Transverse colon (tissue), 4 donors: ENCODE data around the gene EXOC5. TPM values are rescaled to one million over a fixed set of nuclear protein-coding genes. Genes with fewer than 3 reads are reported as not detected.

Experiments
- DNase-seq: peaks from one replicate; pipeline ENCODE4 v3.0.0-alpha.2; 2019
- H3K27ac ChIP-seq, 4 donors: fragments of 200-600 bp; sonication (generic); 2 replicates each; pipeline ENCODE4 v1.5.1; 2016 to 2018; ENCODE audit warnings: inconsistent platforms in 4 of 4
- H3K27me3 ChIP-seq: fragments of 200-600 bp; sonication (generic); 2 replicates; pipeline ENCODE4 v1.5.1; 2017; ENCODE audit warnings: inconsistent platforms
- H3K36me3 ChIP-seq, 4 donors: fragments of 200-600 bp; sonication (generic); 2 replicates each; pipeline ENCODE4 v1.5.1; 2017 to 2019; ENCODE audit warnings: inconsistent platforms in 4 of 4
- H3K4me1 ChIP-seq, 4 donors: fragments of 200-600 bp; sonication (generic); 2 replicates each; pipeline ENCODE4 v1.5.1; 2017 to 2020; ENCODE audit warnings: inconsistent platforms in 4 of 4
- H3K4me3 ChIP-seq, 4 donors: fragments of 200-600 bp; sonication (generic); 1 replicate in 1 of 4; 2 replicates in 3 of 4; pipeline versions ENCODE4 v1.5.1 to v1.6.1; 2017 to 2019; ENCODE audit warnings: inconsistent platforms in 4 of 4
- H3K9me3 ChIP-seq, 2 donors: fragments of 200-600 bp; sonication (generic); 2 replicates each; pipeline ENCODE4 v1.5.1; 2017 to 2019; ENCODE audit warnings: inconsistent platforms in 2 of 2
- EP300 ChIP-seq: sonication (generic); formaldehyde crosslinking; IDR thresholded peaks from one replicate; pipeline ENCODE4 v1.6.1; 2017; ENCODE audit warnings: antibody characterized with exemption, low read depth
- POLR2A ChIP-seq: fragments of 450-650 bp; IDR thresholded peaks from one replicate; pipeline ENCODE4 v1.6.1; 2016; ENCODE audit warnings: antibody characterized with exemption, mild to moderate bottlenecking, moderate library complexity
- POLR2AphosphoS5 ChIP-seq, 3 donors: sonication (generic); formaldehyde crosslinking; IDR thresholded peaks; one replicate each; pipeline ENCODE4 v1.6.1; 2016; ENCODE audit warnings: antibody characterized with exemption in 3 of 3
- WGBS, 2 donors: methylation state at CpG; one replicate each; pipeline ENCODE4 v1.1.5; 2018; ENCODE audit warnings: low coverage in 1 of 2; 5-methylcytosine and 5-hydroxymethylcytosine counted together
- in situ Hi-C, 4 donors: fragments of 200-750 bp; cut with MboI; loops; one replicate each; pipeline versions ENCODE4 v1.15.0 to v1.15.1; 2017; ENCODE audit warnings: low sequenced_read_pairs in 3 of 4, low pct_ligation_motif_present in 1 of 4, low pct_unique_long_range_greater_than_20kb in 1 of 4
- intact Hi-C: fragments of 100-400 bp; cut with DNase I; formaldehyde crosslinking; loops from one replicate; pipeline ENCODE4 v1.15.1; 2023; ENCODE audit warnings: low total_unique reads
- total RNA-seq, 4 donors: library from RNA; depleted of rRNA; stranded (reverse); fragments of >200 nt; gene quantifications; one replicate each; pipeline ENCODE4 v1.1.0, GENCODE V29; 2016
- TF ChIP-seq, protein P1 (sequence below), 5 experiments: fragments of 200-600 bp in 3 of 5; fragments of 450-650 bp in 2 of 5; sonication (generic) in 3 of 5; IDR thresholded peaks; 1 replicate in 2 of 5; 2 replicates in 3 of 5; pipeline ENCODE4 v1.5.1; 2016 to 2017; ENCODE audit warnings: antibody characterized with exemption in 5 of 5, inconsistent platforms in 3 of 5, mild to moderate bottlenecking in 2 of 5, moderate library complexity in 1 of 5

EXOC5 gene
- total RNA-seq, 4 donors from 2014 or later, result 22.8 to 51.3 (median 29.2) TPM

DNA sequence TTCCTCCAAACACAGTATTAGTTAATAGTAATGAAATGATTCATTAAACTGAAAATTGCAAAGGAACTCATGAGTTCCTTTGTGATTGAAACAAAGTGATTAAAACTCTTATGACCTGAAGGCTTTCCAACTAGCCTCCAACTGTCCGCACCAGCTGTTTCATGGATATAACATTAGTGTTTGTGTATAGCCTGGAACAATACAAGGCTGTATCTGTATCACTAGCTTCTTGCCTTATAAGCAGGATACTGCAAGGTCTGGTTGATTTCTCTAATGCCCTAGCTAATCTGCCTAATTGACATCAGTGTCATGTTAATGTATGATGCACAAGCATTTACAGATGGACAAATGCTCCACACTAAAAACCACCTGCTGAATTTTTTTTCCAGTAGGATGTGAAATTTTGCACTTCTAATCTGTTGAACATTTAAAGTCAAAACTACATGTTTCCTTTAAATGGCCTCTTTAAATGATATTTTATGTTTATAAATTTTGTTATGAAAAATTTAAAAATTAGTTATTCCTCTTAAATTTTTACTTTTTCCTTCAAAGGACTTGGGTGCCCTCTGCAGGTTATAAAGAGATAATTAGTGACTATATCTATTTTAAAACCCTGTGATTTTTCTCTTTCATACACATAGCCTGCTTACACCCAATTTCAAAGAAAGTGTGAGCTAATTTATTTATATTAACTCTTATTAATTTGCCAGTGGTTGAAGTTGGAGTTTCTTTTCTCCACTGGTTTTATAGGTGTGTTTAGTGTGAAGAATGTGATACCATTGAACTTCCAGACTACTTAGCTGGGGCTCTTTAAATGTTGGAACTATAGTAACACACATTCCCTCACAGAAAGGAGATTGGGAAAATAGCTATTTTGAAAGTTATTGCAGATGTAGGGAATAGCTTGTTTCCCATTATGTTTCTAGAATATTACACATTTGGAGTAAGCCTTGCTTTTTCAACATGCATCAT is 25.4 kb upstream of the EXOC5 start:
- intact Hi-C loops (no loop called here), in situ Hi-C loops (no loop called here)
- Histone ChIP-seq H3K9me3 (no peaks in the 10 kb centered on the region), H3K4me3 (no peak overlapping the region), H3K27me3 (no peaks in the 10 kb centered on the region), H3K36me3 (peaks cover 0 to 4% (median under 1%) of the 10 kb centered on the region in 4 donors), H3K27ac (no peak overlapping the region), H3K4me1 (peaks cover 0 to 7% (median 0%) of the 10 kb centered on the region in 4 donors)
- no peak for DNase-seq
- TF ChIP-seq, protein P1, sequence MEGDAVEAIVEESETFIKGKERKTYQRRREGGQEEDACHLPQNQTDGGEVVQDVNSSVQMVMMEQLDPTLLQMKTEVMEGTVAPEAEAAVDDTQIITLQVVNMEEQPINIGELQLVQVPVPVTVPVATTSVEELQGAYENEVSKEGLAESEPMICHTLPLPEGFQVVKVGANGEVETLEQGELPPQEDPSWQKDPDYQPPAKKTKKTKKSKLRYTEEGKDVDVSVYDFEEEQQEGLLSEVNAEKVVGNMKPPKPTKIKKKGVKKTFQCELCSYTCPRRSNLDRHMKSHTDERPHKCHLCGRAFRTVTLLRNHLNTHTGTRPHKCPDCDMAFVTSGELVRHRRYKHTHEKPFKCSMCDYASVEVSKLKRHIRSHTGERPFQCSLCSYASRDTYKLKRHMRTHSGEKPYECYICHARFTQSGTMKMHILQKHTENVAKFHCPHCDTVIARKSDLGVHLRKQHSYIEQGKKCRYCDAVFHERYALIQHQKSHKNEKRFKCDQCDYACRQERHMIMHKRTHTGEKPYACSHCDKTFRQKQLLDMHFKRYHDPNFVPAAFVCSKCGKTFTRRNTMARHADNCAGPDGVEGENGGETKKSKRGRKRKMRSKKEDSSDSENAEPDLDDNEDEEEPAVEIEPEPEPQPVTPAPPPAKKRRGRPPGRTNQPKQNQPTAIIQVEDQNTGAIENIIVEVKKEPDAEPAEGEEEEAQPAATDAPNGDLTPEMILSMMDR (IDR thresholded peaks at IDR 0.05), result peak in 1 of 5 experiments; percentile 14
- TF ChIP-seq EP300, result no peak
- WGBS, 2 donors, result 83 to 96% methylated on average over 1 of the region's 1 CpG

DNA sequence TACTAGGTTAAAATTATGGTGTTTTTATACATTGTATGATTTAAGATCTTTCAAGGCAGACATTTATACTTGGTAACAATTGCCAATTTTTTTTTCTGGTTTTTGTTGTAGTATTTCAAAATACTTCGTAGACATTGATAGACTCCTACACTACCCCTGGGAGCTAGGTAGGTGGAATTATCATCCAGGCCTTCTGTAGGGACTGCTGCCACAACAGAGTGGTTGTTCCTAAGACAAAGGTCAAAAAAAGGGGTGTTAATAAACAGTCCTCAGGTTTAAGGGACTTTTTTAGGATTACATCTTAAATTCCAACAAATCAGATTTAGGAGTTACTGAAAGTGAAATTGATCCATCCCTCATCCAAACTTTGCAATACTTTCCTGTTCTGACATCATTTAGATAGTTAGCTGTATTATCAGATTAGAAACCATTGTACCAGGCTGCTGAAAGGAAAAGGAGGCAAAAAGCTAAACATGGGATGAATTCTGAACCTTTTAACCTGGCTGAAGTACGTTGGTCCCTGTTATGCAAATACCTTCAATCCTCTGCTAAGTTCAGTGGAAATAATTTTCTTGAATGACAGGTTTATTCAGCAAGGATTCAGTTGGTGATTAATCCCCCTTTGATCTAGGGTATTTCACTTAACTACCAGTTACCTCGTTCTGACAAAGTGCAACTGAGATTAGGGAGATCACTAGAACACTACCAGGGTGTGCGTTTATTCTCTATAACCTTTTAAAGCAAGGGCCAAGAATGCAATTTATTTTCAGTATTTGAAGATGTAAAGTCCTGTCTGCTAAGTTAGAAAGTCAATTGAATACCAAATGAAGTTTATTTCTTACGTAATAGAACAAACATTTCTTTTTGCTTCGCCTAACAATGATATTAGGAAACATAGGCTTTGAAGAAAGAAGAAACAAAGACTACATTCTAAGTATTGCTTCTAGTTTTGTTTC is 23.3 kb upstream of the EXOC5 start:
- Histone ChIP-seq H3K4me3 (no peak overlapping the region), H3K9me3 (no peaks in the 10 kb centered on the region), H3K4me1 (peaks cover 0 to 7% (median 0%) of the 10 kb centered on the region in 4 donors), H3K27ac (no peak overlapping the region), H3K36me3 (peaks cover 0 to 24% (median 8%) of the 10 kb centered on the region in 4 donors), H3K27me3 (no peaks in the 10 kb centered on the region)
- no peak for DNase-seq
- TF ChIP-seq, protein P1 (IDR thresholded peaks at IDR 0.05), result no peak
- no peak for TF ChIP-seq POLR2A
- WGBS, 2 donors, result 62 to 74% methylated on average over 6 of the region's 6 CpGs
- intact Hi-C loops, result no loop called here
- in situ Hi-C loops, result no loop called here

DNA sequence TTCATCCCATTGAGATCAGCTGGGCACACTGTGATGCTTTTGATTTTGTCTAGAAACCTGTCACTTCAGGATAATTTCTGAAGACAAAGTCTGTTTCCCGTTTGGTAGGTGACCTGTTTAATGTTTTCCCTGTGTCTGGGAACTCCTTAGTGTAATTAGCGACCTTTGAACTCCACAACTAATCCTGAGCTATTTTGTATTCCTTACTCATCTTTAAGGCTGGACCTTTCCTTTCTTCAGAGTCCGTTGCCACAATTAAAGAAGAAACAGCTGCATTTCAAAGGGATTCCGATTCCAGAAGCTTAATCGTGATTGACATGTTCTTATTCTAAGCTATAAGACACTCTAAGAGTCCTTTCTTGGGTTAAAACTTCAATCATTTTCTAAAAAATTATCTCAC is 22.0 kb upstream of the EXOC5 start:
- Histone ChIP-seq H3K4me1 (peaks cover 0 to 7% (median 0%) of the 10 kb centered on the region in 4 donors), H3K4me3 (no peak overlapping the region), H3K27me3 (no peaks in the 10 kb centered on the region), H3K9me3 (no peaks in the 10 kb centered on the region), H3K27ac (no peak overlapping the region), H3K36me3 (peaks cover 0 to 31% (median 14%) of the 10 kb centered on the region in 4 donors)
- intact Hi-C loops, result no loop called here
- DNase-seq, result no peak
- WGBS, 2 donors, result 44 to 55% methylated on average over 5 of the region's 5 CpGs
- TF ChIP-seq, protein P1 (IDR thresholded peaks at IDR 0.05), result no peak
- TF ChIP-seq EP300 (no peak), POLR2A (no peak), POLR2AphosphoS5 (IDR thresholded peaks at IDR 0.05) (no peak)
- in situ Hi-C loops, result no loop called here

DNA sequence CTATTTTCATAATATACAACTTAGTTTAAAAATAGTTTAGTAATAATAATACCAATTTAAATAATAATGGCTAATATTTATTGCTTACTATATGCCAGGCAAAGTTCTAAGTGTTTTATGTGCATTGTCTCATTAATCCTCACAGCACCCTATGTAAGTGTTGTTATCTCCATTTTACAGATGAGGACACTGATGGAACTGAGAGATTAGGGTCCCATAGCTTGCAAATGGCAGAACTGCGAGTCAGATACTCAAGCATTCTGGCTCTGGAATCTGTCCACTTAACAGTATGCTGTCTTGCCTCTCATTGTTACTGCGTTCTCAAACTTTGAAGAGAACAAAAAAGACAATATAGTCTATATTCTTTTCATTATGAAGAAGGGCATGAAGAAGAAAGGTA is 19.0 kb upstream of the EXOC5 start:
- H3K27ac ChIP-seq, result no peak overlapping the region
- in situ Hi-C loops, result no loop called here
- peaks cover 0 to 52% (median 22%) of the 10 kb centered on the region in 4 donors for H3K36me3 ChIP-seq
- H3K4me1 ChIP-seq, result peaks cover 0 to 7% (median 0%) of the 10 kb centered on the region in 4 donors
- no peak overlapping the region for H3K4me3 ChIP-seq
- no peak for TF ChIP-seq POLR2A
- TF ChIP-seq EP300, result no peak
- TF ChIP-seq POLR2AphosphoS5 (IDR thresholded peaks at IDR 0.05), result no peak
- TF ChIP-seq, protein P1 (IDR thresholded peaks at IDR 0.05), result no peak
- no peaks in the 10 kb centered on the region for H3K9me3 ChIP-seq
- DNase-seq, result no peak
- 92% methylated on average over 2 of the region's 2 CpGs for WGBS, 2 donors
- intact Hi-C loops, result no loop called here
- H3K27me3 ChIP-seq, result no peaks in the 10 kb centered on the region
